ENCODE measurements around the gene NALCN. TPM values are rescaled to one million over a fixed set of nuclear protein-coding genes. Genes with fewer than 3 reads are reported as not detected.

NALCN gene
- total and polyA plus RNA-seq, 4 donors: 0.09 to 0.92 (median 0.18) TPM

Other genes with a start within 250 kb of the NALCN start
- gene ITGBL1, start 36.2 kb upstream of the NALCN start, total RNA-seq: 1 to 10 TPM in 1 of 2 donors, under 1 TPM in 1; 0.28 to 1.8 TPM
- 1 to 10 TPM in 1 of 2 donors, under 1 TPM in 1; 0.57 to 2.2 TPM for gene ITGBL1, start 36.2 kb upstream of the NALCN start, polyA plus RNA-seq

All from liver (tissue), 4 donors.